HG02588 (cell line): ENCODE measurements around the gene UROC1.

ENCODE experiments used
- ATAC-seq: cut with Tn5 transposase; IDR thresholded peaks from one replicate; pipeline ENCODE4 v1.9.1; 2021; ENCODE audit warnings: mild to moderate bottlenecking, moderate library complexity; ENCODE audit not compliant: unreplicated experiment

The UROC1 gene

DNA sequence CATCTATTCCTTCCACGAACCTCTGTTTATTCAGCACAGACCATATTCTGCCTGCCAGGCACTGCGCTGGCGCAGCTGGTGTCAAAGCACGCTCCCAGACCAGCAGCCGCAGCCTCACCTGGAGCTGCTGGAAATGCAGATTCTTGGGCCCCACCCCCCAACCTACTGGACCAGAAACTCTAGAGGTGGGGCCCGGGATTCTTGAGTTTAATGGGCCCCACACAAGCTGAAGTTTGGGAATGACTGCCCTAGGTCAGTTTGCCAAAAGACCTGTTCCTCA is 13.4 kb upstream of the UROC1 start:
- ATAC-seq: no peak

DNA sequence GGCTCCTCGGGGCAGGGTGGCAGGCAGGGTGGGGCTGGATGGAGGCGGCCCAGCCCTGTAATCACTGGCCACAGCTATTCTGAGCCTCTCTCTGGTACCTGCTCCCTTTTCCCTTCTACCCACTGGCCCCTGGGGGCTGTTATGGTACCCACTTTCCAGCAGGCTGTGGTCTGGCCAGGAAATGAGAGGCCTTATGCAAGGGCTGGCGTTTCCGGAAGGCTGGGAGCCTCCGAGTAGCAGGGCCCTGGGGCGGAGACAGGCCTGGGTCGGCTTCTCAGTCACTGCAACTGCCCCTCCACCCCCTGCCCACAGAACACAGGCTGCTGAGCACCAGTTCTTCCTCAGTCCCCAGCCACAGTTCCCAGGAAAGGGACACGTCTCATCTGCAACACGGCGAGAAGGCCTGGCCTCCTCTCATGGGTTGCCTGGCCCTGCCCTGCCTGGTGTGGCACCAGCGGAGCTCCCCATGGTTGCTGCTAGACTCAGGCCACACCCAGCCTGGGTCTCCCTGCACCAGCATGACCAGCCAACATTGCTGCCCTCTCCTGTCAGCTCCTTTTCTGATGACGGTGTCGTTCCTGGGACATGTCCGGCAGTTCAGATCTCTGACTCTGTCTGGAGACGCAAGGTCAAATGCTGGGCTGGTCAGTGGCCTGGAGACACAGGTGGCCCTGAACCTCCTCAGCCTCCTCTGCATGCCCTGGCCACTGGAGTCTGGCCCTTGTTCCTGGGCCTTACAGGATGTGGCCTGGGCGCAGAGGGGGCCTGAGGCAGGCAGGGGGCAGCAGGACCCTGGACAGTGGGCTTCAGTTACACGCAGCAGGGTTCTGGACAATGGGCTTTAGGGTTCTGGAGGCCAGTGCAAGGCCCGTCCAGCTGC is 12.8 kb upstream of the UROC1 start:
- ATAC-seq: no peak

- no peak for ATAC-seq
Observed at GRCh38 chr3:126529585-126530170, 12.1 kb upstream of the UROC1 start.

DNA sequence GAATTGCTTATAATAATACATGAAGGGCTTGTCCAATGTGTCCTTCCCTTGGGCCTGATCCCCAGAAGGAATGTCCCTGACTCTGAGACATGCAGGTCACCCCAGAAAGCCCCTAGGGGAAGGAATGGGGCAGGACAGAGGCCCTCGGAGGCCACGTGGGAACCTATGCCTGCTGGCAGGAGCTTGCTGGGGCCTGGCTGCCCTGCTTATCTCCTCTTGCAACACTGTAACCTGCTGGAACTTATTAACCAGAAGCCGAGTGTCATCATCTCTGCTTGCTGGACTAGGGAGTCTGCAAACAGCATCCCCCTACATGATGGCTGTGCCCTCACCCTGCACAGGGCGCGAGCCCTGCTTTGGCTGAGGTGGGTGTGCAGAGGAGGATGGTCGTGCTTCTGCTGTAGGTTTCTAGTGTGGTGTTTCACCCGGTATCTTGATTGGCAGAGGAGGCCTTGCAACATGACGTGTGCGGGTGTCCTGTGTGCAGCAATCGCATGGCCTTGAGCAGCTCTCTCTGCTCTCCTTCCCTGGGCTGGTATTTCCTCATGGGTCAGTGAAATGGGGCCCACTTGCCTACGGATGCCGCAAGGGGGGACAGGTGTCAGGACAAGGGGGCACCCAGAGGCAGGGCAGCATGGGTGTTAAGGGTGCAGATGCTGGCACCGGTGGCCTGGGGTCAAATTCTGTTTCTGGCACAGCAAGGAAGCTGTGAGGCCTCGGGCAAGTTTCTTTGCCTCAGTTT is 11.4 kb upstream of the UROC1 start:
- no peak for ATAC-seq

GRCh38 chr3:126528419-126528799 is 10.8 kb upstream of the UROC1 start:
- ATAC-seq: no peak

- ATAC-seq: no peak
Observed at GRCh38 chr3:126527455-126528211, 10.1 kb upstream of the UROC1 start.

- ATAC-seq: no peak
Observed at GRCh38 chr3:126527006-126527405, 9.4 kb upstream of the UROC1 start.

DNA sequence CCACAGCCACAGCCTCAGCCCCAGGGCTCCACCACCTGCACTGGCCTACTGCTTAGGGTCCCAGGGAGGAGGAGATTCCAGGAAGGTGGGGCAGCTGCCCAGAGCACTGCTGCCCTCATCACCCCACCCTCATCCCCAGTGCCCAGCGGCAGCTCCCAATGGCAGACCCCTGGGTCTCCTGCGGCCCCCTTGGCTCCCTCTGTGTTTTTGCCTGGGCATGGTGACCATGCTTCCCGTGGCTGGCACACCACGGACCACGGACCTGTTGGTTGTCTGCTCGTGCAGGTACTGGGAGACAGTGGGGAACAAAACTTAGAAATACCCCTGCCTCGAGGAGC is 9.1 kb upstream of the UROC1 start:
- no peak for ATAC-seq

DNA sequence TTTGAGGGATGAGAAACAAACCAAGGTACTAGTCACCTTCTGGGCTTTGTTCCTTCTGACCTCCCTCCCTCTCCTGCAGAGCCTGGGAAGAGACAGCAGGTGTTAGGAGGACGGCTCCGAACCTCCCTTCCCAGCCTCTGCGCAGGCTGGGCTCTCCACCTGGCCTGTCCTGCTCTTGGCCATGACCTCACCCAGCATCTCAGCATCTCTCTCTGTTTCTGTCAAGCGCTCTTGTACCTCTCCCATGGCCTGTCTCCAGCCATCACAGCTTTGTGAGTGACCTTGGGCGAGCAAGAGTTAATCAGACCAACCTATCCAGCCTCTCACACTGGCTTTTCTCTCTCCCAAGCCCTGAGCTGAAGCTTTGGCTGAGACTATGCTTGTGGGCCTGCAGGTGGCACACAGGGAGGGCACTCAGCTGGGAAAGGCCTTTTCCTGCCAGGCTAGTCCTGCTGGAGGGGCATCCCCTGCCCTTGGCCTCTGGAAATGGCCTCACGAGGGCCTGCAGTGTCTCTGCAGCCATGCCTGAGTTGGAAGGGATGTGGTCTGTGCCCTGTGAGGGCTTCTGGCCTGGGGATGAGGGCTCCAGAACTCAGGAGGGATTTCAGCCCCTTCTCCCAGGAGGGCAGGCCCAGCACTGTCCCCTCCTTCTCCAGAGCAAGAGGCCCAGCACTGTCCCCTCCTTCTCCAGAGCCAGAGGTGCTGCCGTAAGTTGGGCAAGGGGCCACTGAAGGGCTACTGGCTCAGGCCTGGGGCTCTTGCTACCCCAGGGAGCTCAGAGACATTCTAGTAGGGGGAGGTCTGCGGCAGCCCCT is 8.5 kb upstream of the UROC1 start:
- no peak for ATAC-seq

GRCh38 chr3:126525091-126525852 is 7.7 kb upstream of the UROC1 start:
- ATAC-seq: no peak

DNA sequence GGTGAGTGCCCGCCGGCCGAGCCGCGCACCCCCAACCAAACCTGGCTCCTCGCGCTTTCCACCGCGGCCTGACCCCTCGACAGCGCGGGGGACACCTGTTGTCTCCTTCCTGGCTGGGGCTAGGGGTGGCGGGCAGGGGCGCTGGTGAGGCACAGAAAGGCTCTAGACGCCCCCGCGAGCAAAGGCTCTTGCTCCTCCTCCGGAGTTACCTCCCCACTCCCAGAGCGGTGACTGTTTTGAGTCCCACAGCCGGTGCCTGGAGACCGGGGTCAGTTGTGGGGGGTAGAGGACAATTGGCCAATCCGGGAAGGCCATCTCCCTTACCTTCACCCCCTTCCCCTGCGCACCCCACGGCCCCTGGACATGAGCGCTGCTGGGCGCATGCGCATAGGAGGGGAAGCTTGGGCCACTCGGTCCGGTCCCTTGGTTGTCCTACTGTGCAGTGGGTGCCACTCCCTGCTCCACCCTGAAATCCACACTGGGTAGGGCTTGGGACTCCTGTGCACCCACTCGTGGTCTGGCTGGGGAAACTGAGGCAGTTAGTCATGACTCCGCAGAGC is 6.9 kb upstream of the UROC1 start:
- no peak for ATAC-seq

- no peak for ATAC-seq
Observed at GRCh38 chr3:126523745-126524428, 6.3 kb upstream of the UROC1 start, which contains the start of gene CHST13. Gene CHST13, plus strand, starts transcription at chr3:126524155. Its CDS starts 178 bp downstream, at chr3:126524333.

DNA sequence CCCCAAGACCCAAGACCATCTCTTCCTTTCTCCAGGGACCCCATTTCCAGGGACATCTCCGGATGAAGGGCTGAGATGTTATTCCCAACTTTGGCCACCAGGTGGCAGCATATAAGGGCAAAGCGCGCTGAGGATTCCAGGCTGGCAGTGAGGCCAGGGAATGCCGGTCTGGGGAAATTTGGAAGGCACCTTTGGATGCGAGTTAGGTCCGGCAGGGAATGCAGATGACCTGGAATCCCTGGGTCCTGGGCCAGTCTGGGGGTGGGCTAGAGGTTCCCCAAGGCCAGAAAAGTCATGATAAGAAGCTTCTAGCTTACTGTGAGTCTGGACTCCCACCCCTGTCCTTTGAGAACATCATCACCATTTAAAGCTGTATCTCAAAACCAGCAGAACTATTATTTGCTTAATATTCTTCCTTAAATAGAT is 4.8 kb upstream of the UROC1 start:
- no peak for ATAC-seq

DNA sequence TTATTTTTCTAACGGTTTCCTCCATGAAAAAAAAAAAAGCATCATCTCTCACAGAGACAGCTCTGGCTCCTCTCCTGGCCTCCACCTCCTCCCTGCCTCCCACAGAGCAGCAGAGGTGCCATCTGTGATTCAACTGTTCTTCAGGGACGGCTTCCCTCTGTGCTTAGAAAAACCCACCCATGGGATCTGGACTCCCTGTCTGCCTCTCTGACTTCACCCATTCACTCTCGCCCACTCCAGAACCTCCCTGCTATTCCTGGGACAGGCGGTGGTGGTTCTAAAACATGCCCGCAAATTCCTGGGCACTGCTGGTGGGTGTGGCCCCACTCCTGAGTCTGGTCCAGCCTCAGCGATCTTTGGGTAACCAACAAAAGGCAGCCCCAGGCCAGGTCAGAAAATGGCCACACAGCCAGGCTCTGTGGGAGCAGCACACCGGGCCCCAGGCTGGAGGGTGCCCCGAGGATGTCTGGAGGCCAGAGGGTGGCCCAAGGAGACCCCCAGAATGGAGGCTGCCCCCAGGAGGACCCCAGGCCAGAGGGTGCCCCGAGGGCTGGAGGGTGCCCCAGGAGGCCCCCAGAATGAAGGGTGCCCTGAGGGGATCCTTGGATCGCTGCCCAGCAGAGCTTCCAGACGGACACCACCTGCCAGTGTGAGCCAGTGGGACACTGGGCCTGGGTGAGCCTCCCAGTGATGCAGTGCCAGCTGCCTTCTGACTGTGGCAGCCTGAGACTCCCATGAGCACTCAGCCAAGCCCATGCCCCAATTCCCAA is 3.7 kb upstream of the UROC1 start:
- ATAC-seq: no peak

GRCh38 chr3:126519506-126520455 is 2.2 kb upstream of the UROC1 start:
- no peak for ATAC-seq

- ATAC-seq: no peak
Observed at GRCh38 chr3:126518779-126519177, 1.2 kb upstream of the UROC1 start.
